Non-pigmented ciliary epithelial cell (primary cell): ENCODE results near the gene CHRM5.
"Not testable (repeated sequence)": the region's sequence is repeated elsewhere in the genome, so short reads cannot be mapped to it uniquely, and the experiment has no call there.

Experiments
- DNase-seq: peaks from one replicate; pipeline ENCODE4 v3.0.0-alpha.2; 2010; ENCODE audit warnings: low read depth

CHRM5 gene

DNA sequence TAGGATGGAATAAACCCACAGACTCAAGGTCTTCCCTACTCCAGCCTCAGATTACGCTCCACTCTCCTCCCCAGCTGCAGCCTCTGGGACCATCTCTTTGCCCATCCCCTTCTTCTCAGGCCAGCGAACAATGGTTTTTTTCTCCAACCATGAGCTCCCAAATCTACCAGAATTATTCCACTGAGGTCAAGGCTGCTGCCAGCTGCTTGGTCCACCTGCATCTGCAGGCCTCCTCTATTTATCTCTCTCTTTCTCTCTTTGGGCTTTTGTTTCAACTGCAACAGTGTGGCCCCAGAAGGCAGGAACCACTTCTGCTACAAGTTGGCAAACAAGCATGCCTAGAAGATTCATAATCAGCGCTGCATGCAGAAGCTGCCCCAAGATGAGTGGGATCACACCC, 19.1 kb downstream of the CHRM5 start:
- no peak for DNase-seq

DNA sequence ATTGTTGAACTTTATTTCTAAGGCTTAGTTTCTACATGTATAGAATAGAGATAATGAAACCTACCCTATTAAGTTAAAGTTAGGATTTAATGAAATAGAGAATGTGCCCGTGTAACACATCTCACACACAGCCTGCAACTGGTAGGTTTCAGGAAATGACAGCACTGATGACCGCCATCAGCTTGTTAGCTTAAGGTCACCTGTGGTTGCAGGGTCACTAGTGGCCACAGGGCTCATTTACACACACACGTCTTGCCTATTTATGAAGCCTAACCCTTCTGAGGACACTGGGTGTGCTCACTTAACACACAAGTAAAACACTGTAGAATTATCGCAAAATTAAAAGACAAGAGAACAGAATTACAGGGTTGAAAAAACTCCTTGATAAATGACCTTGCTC, 20.1 kb downstream of the CHRM5 start:
- DNase-seq: no peak

DNA sequence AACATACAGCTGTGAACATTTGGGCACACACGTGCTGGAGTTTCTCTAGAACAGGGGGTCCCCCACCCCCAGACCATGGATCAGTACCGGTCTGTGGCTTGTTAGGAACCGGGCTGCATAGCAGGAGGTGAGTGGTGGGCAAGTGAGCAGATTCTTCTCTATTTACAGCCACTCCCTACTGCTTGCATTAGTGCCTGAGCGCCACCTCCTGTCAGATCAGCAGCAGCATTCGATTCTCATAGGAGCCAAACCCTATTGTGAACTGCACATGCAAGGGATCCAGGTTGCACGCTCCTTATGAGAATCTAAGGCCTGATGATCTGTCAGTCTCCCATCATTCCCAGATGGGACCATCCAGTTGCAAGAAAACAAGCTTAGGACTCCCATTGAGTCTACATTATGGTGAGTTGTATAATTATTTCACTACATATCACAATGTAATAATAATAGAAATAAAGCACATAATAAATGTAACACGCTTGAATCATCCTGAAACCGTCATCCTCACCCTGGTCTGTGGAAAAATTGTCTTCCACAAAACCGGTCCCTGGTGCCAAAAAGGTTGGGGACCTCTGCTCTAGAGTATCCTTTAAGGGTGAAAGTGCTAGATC, 25.8 kb downstream of the CHRM5 start:
- no peak for DNase-seq

DNA sequence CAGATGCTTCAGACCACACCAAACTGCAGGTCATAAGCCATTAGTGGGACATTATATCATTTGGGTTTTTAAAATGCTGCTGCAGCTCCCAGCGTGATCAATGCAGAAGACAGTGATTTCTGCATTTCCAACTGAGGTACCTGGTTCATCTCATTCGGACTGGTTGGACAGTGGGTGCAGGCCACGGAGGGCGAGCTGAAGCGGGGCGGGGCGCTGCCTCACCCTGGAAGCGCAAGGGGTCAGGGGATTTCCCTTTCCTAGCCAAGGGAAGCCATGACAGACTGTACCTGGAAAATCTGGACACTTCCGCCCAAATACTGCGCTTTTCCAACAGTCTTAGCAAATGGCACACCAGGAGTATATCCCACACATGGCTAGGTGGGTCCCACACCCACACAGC, 27.4 kb downstream of the CHRM5 start:
- DNase-seq: not testable (repeated sequence)

DNA sequence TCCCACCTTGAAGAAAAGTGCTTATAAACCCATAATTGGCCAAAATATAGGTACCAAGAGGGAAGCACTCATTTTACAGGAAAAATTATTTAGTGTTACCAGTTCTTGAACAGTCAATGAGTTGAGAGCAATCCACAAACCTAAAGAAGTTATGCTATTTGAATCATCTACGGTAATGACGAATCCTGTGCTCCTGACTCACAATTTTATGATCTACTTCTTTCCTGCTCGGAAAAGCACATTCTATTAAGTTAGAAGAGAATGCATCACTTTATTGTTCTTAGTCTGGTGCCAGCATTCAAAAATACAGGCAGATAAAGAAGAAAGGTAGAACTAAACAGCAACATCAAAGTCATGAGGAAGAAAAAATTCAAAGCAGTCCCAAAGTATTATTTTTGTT, 33.2 kb downstream of the CHRM5 start:
- DNase-seq: no peak

DNA sequence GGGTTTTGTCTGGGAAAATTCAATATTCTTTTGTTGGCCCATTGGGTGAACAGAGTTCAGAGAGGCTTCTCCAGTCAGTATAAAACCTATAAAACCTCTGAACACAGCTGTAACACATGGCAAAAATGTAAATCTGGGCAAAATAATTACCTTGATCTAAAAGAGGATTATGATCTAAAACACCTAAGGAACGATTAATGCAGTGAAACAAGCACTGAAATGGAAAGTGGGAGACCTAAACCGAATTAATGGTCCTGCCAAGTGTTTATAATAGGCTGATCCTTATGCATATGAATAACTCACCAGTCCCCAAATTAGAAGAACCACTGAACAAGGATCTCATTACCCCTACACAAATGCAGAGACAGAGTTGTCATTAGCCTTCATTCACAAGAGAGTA, 38.1 kb downstream of the CHRM5 start:
- no peak for DNase-seq

DNA sequence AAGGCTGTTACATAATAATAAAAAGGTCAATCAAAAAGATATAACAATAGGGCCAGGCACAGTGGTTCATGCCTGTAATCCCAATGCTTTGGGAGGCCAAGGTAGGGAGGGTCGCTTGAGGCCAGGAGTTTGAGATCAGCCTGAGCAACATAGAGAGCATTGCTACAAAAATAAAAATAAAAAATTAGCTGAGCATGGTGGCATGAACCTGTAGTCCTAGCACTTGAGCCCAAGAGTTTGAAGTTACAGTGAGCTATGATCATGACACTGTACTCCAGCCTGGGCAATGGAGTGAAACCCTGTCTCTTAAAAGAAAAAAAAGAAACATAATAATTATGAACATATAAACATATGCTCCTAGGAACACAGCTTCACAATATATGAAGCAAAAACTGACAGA, 41.4 kb downstream of the CHRM5 start:
- DNase-seq: no peak

DNA sequence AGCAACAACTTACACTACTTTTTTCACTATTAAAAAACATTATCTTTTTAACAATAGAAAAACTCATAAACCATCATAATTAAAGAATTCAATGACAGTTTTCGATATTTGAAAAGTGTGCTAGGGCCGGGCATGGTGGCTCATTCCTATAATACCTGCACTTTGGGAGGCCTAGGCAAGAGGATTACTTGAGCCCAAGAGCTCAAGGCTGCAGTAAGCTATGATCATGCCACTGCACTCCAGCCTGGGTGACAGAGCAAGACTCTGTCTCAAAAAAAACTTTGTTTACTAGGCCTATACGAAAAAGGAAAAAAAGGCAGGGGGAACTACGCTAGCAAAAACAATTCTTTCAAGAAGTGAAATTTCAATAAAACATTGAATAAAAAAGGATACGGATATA, 42.6 kb downstream of the CHRM5 start:
- DNase-seq: no peak

DNA sequence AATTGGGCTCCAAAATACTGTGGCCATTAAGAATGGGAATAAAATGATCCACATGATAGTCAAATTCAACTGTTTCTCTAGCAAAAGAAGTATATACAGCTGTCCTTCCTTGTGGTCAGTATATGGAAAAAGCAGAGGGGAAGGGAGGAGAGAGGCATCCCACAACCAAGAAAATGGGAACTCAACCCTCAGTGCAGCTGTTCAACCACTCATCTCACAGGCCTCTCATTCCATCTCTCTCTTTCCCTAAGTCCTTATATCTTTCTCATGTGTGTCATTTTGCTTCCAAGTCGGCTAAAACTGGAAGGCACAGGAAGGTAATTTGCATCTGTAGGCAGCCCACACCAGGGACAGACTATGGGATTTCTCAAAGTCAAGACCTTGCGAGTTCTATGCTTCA, 43.2 kb downstream of the CHRM5 start:
- DNase-seq: no peak

DNA sequence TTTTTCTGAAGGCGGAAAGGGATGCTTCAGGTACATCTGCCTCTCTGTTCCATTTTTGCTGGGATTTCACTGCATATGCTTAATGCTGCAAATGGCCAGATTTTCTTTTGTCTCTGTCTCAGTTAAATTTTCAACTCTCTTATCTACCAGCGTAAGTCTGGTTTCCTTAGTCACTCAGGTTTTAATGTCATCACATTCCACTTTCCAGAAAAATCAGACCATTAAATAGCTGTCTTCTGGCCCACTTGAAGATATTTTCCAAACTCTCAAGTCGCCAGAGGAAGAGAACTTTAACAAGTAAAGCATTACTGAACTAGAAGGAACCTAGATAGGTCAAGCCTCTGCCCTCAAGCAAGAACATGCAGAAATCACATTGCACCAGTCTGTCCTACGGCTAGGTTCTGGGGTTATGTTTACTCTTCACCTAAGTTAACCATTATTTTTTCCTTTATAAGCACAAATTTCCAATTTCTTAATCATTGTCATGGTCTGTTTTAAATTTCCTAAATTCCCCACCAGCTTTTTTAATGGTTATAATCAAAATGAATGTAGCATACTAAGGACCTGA, 44.2 kb downstream of the CHRM5 start:
- DNase-seq: no peak

DNA sequence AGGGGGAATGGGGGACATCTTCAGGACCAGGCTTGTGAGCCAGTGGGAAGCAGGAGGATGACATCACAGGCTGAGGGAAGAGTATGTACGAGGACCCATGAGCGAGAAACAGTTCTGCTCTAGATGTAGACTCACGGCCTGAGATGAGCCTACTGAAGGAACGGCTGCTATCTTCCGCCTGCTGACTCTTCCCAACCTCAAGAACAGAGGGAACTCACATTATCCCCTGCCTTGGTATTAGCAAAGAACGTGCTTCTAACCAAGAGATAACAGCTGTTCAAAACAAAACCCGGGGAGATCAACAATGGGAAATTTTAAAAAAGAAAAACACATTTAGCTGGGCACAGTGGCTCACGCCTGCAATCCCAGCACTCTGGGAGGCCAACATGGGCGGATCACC, 45.4 kb downstream of the CHRM5 start:
- DNase-seq: no peak

DNA sequence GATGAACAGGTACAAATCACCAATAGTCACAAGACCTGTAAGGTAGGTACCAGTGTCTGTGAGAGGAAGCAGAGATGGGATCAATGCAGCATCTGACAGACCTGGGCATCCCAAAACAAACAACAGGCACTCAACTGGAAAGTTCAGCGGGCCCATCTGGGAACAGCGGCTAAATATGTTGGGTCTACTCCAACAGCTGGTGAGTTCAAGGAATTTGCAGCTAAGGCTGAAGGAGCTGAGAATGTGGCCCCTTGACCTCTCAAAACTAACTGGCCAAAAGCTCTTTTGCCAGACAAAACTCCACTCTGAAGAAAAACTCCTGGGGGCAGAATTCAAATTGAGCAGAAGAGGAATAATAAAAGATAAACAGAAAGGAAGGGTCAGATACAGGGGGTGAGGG, 46.3 kb downstream of the CHRM5 start:
- DNase-seq: no peak

DNA sequence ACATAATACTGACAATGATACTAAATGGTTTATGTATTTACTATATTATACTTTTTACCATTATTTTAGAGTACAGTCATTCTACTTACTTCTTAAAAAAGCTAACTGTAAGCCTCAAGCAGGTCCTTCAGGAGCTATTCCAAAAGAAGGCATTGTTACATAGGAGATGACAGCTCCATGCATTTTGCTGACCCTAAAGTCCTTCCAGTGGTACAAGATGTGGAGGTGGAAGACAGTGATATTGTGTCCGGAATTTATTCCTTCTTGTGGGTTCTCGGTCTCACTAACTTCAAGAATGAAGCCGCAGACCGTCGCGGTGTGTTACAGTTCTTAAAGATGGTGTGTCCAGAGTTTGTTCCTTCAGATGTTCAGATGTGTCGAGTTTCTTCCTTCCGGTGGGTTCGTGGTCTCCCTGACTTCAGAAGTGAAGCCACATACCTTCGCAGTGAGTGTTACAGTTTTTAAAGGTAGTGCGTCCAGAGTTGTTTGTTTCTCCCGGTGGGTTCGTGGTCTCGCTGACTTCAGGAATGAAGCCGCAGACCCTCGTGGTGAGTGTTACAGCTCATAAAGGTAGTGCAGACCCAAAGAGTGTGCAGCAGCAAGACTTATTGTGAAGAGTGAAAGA, 49.8 kb downstream of the CHRM5 start:
- no peak for DNase-seq

DNA sequence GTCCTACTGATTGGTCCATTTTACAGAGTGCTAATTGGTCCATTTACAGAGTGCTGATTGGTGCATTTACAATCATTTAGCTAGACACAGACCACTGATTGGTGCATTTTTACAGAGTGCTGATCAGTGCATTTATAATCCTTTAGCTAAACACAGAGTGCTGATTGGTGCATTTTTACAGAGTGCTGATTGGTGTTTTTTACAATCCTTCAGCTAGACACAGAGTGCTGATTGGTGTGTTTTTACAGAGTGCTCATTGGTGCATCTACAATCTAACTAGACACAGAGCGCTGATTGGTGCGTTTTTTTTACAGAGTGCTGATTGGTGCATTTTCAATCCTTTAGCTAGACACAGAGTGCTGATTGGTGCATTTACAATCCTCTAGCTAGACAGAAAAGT, 50.4 kb downstream of the CHRM5 start:
- not testable (repeated sequence) for DNase-seq

DNA sequence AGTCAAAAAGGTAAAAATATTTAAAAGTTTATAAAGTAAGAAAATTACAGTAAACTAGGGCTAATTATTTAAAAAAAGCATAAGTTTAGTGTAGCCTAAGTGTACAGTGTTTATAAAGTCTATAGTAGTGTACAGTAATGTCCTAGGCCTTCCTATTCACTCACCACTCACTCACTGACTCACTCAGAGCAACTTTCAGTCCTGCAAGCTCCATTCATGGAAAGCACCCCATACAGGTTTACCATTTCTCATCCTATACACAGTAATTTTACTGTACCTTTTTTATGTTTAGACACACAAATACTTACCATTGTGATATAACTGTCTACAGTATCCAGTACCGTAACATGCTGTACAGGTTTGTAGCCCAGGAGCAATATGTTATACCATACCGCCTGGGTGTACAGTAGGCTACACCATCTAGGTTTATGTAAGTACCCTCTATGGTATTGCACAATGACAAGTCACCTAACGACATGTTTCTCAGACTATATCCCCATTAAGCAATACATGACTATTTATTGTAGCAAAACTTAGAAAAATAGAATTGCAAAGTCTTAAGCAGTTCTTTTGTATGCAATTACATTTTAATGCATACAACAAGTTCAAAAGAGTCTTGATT, 51.2 kb downstream of the CHRM5 start:
- no peak for DNase-seq

DNA sequence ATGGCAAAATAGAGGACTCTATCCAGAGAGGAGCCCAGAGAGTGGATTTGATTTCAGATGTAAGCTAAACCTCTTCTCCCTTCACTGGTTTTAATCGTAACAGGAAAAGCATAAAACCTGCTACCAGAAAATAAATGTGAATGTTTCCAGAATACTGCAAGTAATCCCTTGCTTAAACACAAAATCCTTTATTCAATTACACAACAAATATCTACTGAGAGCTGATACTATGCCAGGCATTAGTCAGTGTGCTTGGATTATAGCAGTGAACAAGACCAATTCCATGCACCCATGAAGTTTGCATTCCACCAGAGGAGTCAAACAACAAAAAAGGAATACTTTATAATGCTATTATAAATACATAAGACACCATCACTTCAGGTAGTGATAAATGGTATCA, 55.6 kb downstream of the CHRM5 start:
- DNase-seq: no peak

DNA sequence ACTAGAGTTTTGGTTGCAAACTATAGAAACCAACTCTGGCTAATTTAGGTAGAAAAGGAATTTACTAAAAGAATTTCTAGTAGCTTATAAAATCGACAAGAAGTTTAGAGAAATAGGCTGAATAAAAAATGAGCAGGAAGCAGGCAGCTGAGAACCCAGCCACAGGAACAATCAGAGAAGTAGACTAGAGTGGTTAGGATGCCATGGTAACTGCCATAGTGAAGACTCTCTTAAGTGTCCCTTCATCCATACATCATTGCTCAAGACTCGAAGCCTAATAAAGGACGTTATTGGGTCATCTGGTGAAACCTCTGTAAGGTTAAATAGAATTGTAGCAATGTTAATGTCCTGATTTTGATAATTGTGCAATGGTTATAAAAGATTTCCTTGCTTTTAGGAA, 57.0 kb downstream of the CHRM5 start:
- no peak for DNase-seq

DNA sequence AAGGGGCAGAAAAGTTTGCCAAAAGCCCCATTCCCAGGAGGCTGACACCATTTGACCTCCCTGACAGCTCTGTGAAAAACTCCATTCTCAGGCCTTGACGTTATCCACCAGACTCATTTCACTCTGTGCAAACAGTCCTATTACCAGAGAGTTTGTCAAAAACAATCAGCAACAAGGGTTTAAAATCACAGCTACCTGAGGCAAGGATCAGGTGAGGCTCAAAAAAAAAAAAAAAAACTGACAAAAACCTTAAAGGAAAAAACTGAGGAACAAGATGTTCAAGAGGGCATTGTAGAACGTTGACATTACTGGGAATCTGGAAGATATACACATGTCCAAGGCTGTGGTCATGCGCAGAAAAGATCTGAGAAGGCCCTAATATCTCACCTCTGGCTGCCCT, 59.3 kb downstream of the CHRM5 start:
- no peak for DNase-seq

DNA sequence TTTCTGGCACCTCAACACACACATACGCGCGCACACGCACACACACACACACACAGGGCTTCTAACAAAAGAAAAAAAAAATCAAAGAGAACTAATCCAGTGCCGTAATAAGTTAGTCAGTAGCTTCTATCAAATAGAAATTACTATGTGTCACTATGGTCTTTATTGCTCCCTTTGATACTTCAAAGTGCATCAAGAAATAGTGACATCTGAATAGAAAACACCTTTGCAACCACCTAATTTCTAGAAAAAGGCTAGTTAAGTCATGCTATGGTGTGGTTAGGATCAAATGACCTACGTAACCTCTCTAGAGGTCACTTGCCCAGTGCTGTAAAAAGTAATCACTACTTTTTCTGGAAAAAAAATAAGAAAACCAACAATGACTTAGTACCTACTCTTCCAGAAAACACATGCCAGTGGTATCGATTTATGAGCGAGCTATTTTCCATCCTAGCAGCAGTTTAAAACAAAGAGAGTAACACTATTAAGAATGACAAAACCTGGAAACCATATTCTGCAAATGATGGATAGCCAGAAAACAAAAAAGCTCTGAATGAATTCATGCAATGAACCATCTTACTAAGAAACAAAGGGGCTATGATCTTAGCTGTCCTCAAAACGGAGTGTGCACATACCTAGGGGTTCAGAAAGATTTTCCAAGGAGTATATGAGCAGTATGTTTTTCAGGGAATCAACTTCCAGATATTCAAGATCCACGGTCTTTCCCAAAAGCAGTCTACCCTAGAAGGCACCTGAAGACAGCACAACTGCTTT, 63.9 kb downstream of the CHRM5 start:
- DNase-seq: no peak

DNA sequence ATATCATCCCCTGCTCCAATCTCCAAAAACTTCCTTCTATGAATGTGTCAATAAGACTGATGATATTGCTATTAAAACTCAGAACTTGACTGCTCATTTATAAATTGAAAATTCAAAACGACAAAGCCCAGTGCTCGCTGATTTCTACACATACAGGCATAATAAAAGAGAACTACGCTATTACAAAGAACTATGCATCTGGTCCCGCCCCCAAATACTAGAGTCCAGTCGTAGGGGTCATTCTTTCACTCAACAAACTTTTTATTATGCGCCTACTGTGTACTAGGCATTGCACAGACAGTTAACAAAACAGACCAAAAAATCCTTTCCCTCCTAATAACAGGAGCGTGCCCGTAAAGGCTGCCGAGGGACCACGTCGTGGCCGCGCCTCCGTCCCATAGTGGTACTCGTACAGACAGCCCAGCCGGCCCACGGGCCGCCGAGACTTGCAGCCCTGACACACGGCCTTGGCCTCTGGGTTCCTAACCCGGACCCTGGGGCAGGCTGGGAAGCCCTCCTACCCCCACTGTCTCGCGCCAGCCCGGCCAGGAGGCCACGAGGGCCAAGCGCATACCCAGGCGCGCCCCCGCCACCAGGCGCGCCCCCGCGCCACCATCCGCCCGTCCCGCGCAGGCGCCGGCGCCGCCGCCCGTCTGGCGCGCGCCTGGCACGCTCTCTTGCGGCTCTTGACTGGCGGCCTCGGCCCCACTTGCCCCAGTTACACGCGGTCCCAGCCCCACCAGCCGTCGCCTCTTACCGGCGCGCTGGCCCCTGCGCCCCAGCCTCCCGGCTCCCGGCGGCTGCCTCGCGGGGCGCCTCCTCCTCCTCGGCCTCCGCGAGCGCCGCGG, 70.0 kb downstream of the CHRM5 start:
- DNase-seq: no peak

DNA sequence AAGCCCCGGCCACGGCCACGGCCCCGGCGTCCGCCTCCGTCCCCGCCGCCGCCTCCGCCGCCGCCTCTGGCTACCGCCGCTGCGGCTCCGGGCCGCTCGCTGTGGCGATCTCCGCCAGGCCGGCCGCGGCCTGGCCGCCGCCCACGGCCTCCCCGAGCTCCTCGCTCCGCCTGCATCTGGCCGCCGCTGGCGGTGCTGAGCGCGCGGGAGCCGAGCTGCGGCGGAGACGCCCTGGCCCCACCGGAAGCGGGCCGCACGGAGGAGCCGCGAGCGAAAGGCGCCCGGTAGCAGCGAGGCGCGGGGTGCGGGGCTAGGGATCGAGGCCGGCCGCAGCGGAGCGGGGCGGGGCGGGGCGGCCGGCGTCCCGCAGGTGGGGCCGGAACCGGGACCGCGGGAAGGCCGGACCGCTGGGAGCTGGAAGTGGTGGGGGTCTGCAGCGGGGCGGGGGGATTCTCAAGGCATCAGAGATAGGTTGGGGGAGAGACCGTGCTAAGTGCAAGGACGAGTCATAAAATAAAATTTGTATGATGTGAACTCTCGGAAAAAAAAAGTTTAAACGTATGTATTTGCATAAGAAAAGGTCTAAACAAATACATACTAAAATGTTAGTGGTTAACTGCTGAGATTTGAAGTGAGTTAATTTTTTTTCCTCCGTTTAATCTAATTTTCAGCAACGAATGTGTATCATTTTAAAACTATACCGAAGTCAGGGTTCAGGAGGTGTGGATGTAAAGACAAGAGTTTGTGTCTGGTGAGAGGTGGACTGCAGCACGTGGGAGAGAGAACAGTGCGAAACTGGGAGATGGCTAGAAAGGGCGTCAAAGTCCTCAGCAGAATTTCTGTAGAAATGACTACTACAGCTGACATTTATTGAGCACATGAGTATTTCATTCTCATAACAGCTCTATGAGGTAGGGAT, 70.8 kb downstream of the CHRM5 start, which contains the start of gene AVEN:
Gene AVEN (minus strand): TSS at position 334 of the 919 bp plus-strand sequence. CDS start 158 bp downstream, at position 176.
- no peak for DNase-seq
